ENCODE data around the gene GDPD5.
A peak's percentile ranks its signal among the peaks of the same experiment; 100 is the strongest.

The GDPD5 gene

DNA sequence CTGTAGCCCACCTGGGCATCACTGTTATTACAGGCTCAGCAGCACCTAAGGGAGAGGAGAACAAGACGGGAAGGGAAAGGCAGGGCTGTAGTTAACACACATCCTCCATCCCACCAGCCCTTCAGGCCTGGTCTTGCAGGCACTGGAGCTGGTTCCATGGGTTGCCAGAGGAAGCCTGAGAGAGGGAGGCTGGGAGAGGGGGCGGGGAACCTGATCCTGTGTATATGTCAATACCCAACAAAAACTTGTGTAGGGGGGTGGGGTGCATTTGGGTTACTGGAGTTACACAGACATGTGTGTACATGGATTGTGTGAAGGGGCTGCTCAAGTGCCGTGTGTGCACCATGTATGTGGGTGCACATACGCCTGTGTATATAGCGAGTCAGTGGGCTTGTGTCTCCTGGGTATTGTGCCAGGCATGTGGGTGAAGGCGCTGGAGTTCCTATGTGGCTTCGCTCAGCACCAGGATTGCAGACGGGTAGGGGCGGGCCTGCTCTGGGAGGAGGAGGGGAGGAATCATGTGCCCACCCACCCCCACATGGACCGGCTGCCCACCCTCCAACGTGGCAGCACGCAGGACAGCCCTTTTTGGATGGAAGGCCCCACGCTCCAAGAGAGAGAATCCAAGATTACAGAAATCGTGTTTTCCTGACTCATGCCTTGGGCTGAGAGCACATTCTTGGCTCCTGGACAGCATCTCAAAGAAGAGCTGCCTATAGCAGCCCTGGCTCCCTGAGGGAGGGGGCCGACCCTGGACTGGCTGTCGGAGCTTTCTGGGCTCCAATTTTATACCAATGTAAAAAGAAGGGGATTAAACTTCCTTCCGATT lies 32.1 kb upstream of the GDPD5 start:
- no peak for DNase-seq

- no peak for DNase-seq
These were observed 30.5 kb upstream of the GDPD5 start for GRCh38 chr11:75556275-75556674.

- DNase-seq = no peak
These were observed 29.5 kb upstream of the GDPD5 start for GRCh38 chr11:75555079-75555811.

DNA sequence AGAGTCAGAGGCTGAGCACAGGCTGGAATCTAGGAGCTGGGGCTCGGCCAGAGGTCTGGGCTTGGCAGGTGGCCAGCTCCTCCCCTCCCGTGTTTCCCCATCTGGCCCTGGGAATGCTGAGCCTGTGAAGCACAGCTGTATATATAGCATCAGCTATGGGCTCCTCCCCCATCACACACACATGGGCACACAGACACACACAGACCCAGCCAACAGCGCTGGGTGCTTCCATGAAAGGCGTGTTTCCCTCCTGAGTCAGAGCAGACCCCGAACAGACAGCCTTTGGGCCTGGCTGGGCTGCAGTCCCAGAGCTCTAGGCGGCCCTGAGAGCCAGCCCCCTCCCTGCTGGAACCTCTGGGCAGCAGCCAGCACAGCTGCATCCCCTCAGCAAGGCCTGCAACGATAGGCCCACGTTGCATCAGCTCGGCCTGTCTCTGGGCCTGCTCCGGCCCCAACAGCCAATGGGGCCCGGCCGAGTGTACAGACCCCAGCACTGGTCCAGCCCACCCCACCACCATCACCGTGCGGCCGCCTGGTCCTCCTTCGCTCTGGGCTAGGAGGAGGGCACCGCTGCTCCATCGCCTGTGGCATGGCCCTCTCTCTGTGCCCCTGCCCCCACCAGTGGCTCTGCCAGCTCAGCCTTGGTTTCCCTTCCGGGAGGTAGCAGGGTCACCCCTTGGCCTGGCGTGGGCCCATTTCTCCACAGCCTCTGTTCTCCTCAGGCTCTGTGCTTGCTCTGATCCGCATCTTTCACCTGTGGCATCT lies 28.7 kb upstream of the GDPD5 start:
- DNase-seq = no peak

GRCh38 chr11:75553889-75554257 lies 28.1 kb upstream of the GDPD5 start:
- DNase-seq = no peak

DNA sequence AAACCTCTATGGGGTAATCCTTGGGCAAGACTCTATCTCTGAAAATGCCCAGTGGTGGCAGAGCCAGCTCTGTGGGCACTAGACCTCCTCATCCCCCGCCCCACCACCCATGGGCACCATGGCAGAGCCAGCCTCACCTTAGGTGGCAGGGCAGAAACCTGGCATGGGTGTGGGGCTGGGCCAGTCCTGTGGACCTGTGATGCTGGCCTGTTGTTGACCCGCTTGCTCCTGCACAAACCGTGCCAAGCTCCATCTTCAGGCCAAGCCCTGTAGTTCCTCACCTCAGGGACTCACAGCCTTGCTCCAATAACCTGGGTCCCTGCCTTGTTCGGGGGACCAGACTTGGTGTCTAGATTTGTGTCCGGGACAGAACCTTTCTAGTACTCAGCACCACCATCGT lies 27.4 kb upstream of the GDPD5 start:
- no peak for DNase-seq

DNA sequence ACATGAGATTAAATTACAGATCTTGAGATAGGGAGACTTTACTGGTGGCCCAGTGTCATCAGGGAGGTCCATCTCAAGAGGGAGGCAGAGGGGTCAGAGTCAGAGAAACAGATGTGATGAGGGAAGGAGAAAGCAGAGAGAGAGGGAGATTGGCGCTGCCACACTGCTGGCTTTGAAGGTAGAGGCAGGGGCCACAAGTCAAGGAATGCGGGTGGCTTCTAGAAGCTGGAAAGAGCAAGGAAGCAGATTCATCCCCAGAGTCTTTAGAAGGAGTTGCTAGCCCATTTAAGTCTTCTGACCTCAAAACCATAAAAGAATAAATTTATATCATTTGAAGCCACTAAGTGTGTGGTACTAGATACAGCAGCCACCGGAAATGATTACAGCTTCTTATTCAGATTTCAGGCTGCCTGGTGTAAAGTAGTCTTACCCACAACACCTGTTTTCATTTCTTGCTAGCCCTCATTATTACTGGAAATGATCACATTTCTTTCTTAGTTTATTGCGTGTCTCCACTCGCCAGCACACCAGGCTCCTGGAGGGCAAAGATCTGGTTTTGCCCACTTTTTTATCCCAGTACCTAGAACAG lies 23.7 kb upstream of the GDPD5 start:
- no peak for DNase-seq

GRCh38 chr11:75548595-75549272 lies 23.0 kb upstream of the GDPD5 start:
- DNase-seq = no peak

GRCh38 chr11:75547617-75548058 lies 21.9 kb upstream of the GDPD5 start:
- peak; percentile 68 for DNase-seq

- DNase-seq = no peak
These were observed 21.4 kb upstream of the GDPD5 start for GRCh38 chr11:75547177-75547576.

GRCh38 chr11:75543806-75544205 lies 18.1 kb upstream of the GDPD5 start:
- DNase-seq = no peak

GRCh38 chr11:75542088-75542438 lies 16.3 kb upstream of the GDPD5 start:
- no peak for DNase-seq

DNA sequence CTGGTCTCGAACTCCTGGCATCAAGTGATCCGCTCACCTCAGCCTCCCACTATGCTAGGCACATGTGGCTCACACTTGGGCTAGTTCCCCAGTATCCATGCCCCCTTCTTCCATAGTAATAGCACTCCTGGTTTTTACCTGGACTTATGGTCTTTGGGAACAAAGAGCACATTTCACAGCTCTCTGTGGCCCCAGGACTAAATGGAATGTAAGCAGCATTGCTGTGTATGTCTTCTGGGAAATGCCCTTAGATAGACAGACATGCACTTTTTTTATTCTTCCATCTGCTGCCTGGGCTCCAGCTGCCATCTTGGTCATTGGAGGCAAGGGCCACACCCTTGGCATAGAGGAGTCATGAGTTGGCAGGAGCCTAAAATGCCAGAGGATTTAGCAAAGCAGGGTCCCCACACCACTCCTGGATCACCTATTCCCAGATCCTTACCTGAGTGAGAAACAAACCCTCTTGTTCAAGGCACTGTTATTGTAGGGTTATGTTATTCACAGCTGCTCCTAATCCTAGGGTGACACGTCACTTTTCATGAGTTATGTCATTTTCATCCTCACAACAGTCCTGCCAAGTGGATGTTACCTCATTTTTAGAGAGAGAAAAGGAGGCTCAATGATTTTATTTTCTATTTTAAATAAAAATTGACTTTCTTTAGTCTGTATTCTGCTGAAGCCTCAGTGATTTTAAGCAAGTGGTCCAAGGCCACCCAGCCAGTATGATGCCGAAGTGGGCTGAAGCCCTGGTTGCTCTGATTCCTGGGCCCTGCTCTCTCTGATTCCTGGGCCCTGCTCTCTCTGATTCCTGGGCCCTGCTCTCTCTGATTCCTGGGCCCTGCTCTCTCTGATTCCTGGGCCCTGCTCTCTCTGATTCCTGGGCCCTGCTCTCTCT lies 15.7 kb upstream of the GDPD5 start:
- DNase-seq = no peak

- no peak for DNase-seq
These were observed 14.0 kb upstream of the GDPD5 start for GRCh38 chr11:75539459-75540334.

GRCh38 chr11:75538150-75538942 lies 12.6 kb upstream of the GDPD5 start:
- no peak for DNase-seq

DNA sequence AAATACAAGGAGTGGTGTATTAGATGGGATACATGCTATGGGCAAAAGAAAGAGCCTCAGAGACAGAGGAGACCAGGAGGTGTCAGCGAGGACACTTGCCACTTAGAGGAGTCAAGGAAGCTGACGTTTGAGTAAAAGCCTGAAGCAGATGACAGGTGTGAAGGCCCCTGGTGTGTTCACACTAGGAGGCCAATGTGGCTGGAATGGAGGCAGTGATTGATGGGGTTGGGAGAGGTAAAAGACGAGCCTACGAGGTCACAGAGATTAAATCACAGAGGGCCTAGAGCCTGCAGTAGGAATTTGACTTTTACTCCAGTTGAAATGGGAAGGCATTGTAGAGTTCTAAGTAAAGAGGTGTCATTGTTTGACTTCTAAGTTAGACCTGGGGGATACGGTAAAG lies 12.0 kb upstream of the GDPD5 start:
- no peak for DNase-seq

GRCh38 chr11:75536786-75537641 lies 11.3 kb upstream of the GDPD5 start:
- peak; percentile 57 for DNase-seq

- no peak for DNase-seq
These were observed 9.3 kb upstream of the GDPD5 start for GRCh38 chr11:75535071-75535470.

Measured in suppressor macrophage treated with lipopolysaccharide for 4 hours (primary cell).